Choroid plexus epithelial cell (primary cell): ENCODE data around the gene SERPIND1.

ENCODE experiments used
- DNase-seq: peaks from one replicate; pipeline ENCODE4 v3.0.0-alpha.2; 2010; ENCODE audit warnings: low read depth
- H3K4me3 ChIP-seq: 2 replicates; pipeline ENCODE4 v1.5.1; 2011; ENCODE audit warnings: low read depth, mild to moderate bottlenecking, control low read depth, low read length, moderate library complexity
- TF ChIP-seq, protein P1 (sequence below): conservative IDR thresholded peaks from 2 replicates; pipeline ENCODE4 v1.5.1; 2011; ENCODE audit warnings: low read depth, mild to moderate bottlenecking, control low read depth, inconsistent platforms, low read length, moderate library complexity

The SERPIND1 gene

GRCh38 chr22:20833225-20833665, 59.3 kb downstream of the SERPIND1 start:
- TF ChIP-seq, protein P1, sequence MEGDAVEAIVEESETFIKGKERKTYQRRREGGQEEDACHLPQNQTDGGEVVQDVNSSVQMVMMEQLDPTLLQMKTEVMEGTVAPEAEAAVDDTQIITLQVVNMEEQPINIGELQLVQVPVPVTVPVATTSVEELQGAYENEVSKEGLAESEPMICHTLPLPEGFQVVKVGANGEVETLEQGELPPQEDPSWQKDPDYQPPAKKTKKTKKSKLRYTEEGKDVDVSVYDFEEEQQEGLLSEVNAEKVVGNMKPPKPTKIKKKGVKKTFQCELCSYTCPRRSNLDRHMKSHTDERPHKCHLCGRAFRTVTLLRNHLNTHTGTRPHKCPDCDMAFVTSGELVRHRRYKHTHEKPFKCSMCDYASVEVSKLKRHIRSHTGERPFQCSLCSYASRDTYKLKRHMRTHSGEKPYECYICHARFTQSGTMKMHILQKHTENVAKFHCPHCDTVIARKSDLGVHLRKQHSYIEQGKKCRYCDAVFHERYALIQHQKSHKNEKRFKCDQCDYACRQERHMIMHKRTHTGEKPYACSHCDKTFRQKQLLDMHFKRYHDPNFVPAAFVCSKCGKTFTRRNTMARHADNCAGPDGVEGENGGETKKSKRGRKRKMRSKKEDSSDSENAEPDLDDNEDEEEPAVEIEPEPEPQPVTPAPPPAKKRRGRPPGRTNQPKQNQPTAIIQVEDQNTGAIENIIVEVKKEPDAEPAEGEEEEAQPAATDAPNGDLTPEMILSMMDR: no peak
- DNase-seq: no peak
- H3K4me3 ChIP-seq: no peak overlapping the region

DNA sequence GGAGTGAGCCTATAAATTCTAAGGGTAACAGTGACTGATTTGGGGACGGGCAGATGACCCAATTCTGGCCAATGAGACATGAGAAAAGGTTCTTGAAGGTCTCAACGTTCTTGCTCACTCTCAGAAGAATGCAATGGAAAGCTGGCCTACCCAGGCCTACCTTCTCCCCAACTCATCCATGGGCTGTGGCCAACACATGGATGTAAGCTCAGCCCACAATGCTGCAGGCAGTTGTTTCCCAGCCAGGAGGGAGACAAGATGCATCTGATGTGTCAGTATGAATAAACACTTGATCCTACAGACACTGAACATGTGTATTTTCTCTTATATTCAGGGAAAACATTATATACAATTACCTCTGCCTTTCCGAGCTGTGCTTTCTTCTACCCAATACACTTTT, 60.3 kb downstream of the SERPIND1 start:
- no peak overlapping the region for H3K4me3 ChIP-seq
- TF ChIP-seq, protein P1: no peak
- no peak for DNase-seq

DNA sequence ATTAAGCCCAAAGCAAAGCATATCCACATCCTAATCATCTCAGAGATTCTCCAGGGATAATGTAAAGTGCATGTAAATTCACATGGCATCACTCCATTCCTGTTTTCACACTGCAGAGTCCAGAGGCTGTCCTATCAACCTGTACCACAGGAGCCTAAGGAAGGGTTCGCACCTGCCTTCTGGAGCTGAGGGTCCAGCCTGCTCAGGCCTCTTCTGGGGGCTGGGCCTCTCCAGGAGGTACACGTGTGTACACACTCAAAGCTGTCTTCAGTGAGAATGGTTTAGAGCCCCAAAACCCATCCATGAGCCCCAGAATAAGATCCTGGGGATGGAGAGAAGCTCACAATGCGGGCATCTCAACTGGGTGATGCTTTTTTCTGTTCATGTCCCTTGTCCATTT, 60.8 kb downstream of the SERPIND1 start:
- DNase-seq: no peak
- H3K4me3 ChIP-seq: no peak overlapping the region
- TF ChIP-seq, protein P1: no peak
